Measurements from ENCODE around the gene RBBP6. TPM values are rescaled to one million over a fixed set of nuclear protein-coding genes. Genes with fewer than 3 reads are reported as not detected.

The RBBP6 gene
- polyA plus RNA-seq, 4 donors = 20.7 to 54.3 (median 30.3) TPM

DNA sequence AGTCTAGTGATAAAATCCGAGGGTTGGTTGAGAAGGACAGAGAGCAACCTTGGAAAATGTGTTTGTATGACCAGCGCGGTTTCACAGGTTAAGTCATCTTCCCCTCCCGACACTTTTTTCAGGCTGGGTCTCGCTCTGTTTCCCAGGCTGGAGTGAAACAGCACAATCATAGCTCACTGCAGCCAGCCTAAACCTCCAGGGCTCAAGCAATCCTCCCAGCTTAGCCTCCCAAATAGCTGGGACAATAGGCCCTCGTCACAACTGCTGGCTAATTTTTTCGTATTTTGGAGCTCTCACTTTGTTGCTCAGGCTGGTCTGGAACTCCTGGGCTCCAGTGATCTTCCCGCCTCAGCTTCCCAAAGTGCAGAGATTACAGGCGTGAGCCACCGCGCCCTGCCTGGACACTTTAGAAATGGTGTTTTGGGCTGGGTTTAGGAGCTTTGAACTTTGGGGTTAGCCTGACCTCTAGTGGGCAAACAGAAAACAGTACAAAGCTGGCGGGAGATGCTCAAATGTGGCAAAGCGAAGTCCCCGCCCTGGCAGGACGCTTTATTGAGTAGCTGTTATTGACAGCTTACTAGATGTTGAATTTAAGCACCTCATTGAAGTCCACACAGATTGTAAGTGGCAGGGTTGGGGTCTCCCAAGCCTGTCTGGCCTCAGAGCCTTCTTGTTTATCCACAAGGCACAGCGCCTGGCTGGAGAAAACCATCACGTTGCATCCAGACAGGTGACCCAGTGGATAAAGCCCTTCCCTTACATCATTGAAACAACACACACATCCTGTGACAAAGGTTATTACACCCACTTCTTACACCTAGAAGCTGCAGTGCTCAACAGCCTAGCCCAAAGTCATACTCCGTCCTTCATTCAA lies 34.7 kb upstream of the RBBP6 start:
- no peak overlapping the region for H3K4me3 ChIP-seq (ENCODE audit: low read depth in 1 of 3, low read length in 3 of 3)
- H3K9me3 ChIP-seq (ENCODE audit: control insufficient read depth in 2 of 2, insufficient read depth in 1 of 2, low read depth in 1 of 2, low read length in 1 of 2) = no peaks in the 10 kb centered on the region
- H3K27me3 ChIP-seq (ENCODE audit: control insufficient read depth in 3 of 3, insufficient read depth in 3 of 3, low read length in 3 of 3) = peaks cover 0 to 5% (median 2%) of the 10 kb centered on the region in 3 donors
- H3K4me1 ChIP-seq (ENCODE audit: control insufficient read depth in 3 of 3, insufficient read depth in 2 of 3, low read depth in 1 of 3, low read length in 2 of 3) = no peaks in the 10 kb centered on the region
- DNase-seq (peak; percentile 55 to 64), FAIRE-seq (no peak)
- no peaks in the 10 kb centered on the region for H3K36me3 ChIP-seq (ENCODE audit: control insufficient read depth in 3 of 3, insufficient read depth in 2 of 3, low read depth in 1 of 3, low read length in 3 of 3)
- WGBS, 3 donors = 35 to 39% (median 35%) methylated on average over 18 of the region's 18 CpGs
- no peak overlapping the region for H3K27ac ChIP-seq (ENCODE audit: low read depth in 1 of 3, low read length in 2 of 3)

DNA sequence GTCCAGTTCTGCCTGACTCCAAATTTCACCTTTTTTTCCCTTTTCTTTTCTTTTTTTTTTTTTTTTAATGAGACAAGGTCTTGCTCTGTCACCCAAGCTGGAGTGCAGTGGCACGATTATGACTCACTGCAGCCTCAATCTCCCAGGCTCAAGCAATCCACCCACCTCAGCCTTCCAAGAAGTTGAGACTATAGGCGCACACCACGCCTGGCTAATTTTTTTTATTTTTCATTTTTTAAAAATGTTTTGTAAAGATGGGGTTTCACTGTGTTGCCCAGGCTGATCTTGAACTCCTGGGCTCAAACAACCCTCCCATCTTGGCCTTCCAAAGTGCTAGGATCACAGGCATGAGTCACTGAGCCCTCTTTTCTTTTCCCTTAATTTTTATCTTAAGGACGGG lies 33.4 kb upstream of the RBBP6 start:
- DNase-seq = no peak
- no peaks in the 10 kb centered on the region for H3K36me3 ChIP-seq (ENCODE audit: control insufficient read depth in 3 of 3, insufficient read depth in 2 of 3, low read depth in 1 of 3, low read length in 3 of 3)
- H3K27ac ChIP-seq (ENCODE audit: low read depth in 1 of 3, low read length in 2 of 3) = no peak overlapping the region
- H3K4me3 ChIP-seq (ENCODE audit: low read depth in 1 of 3, low read length in 3 of 3) = no peak overlapping the region
- no peaks in the 10 kb centered on the region for H3K9me3 ChIP-seq (ENCODE audit: control insufficient read depth in 2 of 2, insufficient read depth in 1 of 2, low read depth in 1 of 2, low read length in 1 of 2)
- H3K4me1 ChIP-seq (ENCODE audit: control insufficient read depth in 3 of 3, insufficient read depth in 2 of 3, low read depth in 1 of 3, low read length in 2 of 3) = no peaks in the 10 kb centered on the region
- WGBS, 3 donors = 63 to 80% (median 69%) methylated on average over 4 of the region's 4 CpGs
- FAIRE-seq = no peak
- H3K27me3 ChIP-seq (ENCODE audit: control insufficient read depth in 3 of 3, insufficient read depth in 3 of 3, low read length in 3 of 3) = peaks cover 0 to 3% (median 2%) of the 10 kb centered on the region in 3 donors

DNA sequence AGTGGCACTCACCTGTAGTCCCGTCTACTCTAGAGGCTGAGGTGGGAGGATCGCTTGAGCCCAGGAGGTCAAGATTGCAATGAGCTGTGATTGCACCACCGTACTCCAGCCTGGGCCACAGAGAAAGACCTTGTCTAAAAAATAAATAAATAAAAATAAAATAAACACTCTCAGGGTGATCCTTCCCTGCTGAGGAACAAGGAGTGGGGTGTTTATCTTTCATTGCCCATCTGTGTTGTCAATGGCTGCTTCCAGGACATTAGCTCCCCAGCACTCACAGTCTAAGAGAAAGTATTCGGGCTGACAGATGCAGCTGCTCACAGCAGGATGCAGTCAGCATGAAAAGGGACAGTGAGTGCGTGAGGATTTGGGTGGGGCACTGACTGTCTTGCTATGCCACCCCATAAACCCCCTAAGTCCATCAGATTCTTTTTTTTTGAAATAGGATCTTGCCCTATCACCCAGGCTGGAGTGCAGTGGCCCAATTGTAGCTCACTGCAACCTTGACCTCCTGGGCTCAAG lies 31.3 kb upstream of the RBBP6 start:
- FAIRE-seq = no peak
- no peaks in the 10 kb centered on the region for H3K4me1 ChIP-seq (ENCODE audit: control insufficient read depth in 3 of 3, insufficient read depth in 2 of 3, low read depth in 1 of 3, low read length in 2 of 3)
- 69 to 81% (median 80%) methylated on average over 5 of the region's 5 CpGs for WGBS, 3 donors
- H3K27me3 ChIP-seq (ENCODE audit: control insufficient read depth in 3 of 3, insufficient read depth in 3 of 3, low read length in 3 of 3) = peaks cover 0 to 3% (median 2%) of the 10 kb centered on the region in 3 donors
- no peak for DNase-seq
- no peaks in the 10 kb centered on the region for H3K36me3 ChIP-seq (ENCODE audit: control insufficient read depth in 3 of 3, insufficient read depth in 2 of 3, low read depth in 1 of 3, low read length in 3 of 3)
- no peak overlapping the region for H3K4me3 ChIP-seq (ENCODE audit: low read depth in 1 of 3, low read length in 3 of 3)
- no peak overlapping the region for H3K27ac ChIP-seq (ENCODE audit: low read depth in 1 of 3, low read length in 2 of 3)
- H3K9me3 ChIP-seq (ENCODE audit: control insufficient read depth in 2 of 2, insufficient read depth in 1 of 2, low read depth in 1 of 2, low read length in 1 of 2) = no peaks in the 10 kb centered on the region

DNA sequence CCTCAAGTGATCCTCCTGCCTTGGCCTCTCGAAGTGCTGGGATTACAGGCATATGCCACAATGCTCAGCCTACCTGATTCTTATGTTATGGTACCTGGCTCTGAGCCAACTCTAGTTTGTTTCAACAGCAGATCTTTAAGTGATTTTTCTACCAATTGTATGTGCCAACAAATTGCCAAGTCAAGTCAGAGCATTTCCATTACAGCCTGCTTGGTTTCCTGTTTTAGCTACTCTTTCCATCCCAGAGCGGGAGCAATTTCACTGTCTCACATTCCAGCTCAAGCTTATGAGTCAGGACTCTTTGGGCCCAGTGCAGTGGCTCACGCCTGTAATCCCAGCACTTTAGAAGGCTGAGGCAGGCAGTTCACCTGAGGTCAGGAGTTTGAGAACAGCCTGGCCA lies 30.8 kb upstream of the RBBP6 start:
- no peaks in the 10 kb centered on the region for H3K9me3 ChIP-seq (ENCODE audit: control insufficient read depth in 2 of 2, insufficient read depth in 1 of 2, low read depth in 1 of 2, low read length in 1 of 2)
- H3K27ac ChIP-seq (ENCODE audit: low read depth in 1 of 3, low read length in 2 of 3) = no peak overlapping the region
- 73 to 78% (median 75%) methylated on average over 3 of the region's 3 CpGs for WGBS, 3 donors
- DNase-seq = no peak
- H3K27me3 ChIP-seq (ENCODE audit: control insufficient read depth in 3 of 3, insufficient read depth in 3 of 3, low read length in 3 of 3) = peaks cover 0 to 3% (median 2%) of the 10 kb centered on the region in 3 donors
- H3K36me3 ChIP-seq (ENCODE audit: control insufficient read depth in 3 of 3, insufficient read depth in 2 of 3, low read depth in 1 of 3, low read length in 3 of 3) = no peaks in the 10 kb centered on the region
- FAIRE-seq = no peak
- H3K4me1 ChIP-seq (ENCODE audit: control insufficient read depth in 3 of 3, insufficient read depth in 2 of 3, low read depth in 1 of 3, low read length in 2 of 3) = no peaks in the 10 kb centered on the region
- no peak overlapping the region for H3K4me3 ChIP-seq (ENCODE audit: low read depth in 1 of 3, low read length in 3 of 3)

DNA sequence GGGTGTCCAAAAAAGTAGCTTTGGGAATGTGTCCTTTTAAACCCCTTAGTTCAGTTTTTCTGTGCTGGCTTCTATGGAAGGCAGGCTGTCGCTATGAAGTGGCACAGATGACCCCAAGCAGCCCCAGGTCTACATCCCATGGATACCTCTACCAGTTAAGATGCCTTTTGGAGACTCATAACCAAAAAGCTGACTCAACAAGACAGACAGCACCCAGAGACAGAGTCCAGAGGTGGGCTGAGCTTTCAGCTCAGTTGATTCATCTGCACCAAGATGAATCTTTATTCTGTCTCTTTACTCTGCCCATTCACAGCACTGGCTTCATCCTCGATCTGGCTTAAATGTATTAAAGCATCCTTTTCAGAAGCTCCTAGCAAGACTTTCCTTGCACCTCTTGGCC lies 29.8 kb upstream of the RBBP6 start:
- no peaks in the 10 kb centered on the region for H3K9me3 ChIP-seq (ENCODE audit: control insufficient read depth in 2 of 2, insufficient read depth in 1 of 2, low read depth in 1 of 2, low read length in 1 of 2)
- no peaks in the 10 kb centered on the region for H3K36me3 ChIP-seq (ENCODE audit: control insufficient read depth in 3 of 3, insufficient read depth in 2 of 3, low read depth in 1 of 3, low read length in 3 of 3)
- H3K27me3 ChIP-seq (ENCODE audit: control insufficient read depth in 3 of 3, insufficient read depth in 3 of 3, low read length in 3 of 3) = peaks cover 0 to 3% (median 2%) of the 10 kb centered on the region in 3 donors
- H3K4me1 ChIP-seq (ENCODE audit: control insufficient read depth in 3 of 3, insufficient read depth in 2 of 3, low read depth in 1 of 3, low read length in 2 of 3) = no peaks in the 10 kb centered on the region
- H3K27ac ChIP-seq (ENCODE audit: low read depth in 1 of 3, low read length in 2 of 3) = no peak overlapping the region
- 60 to 84% (median 81%) methylated on average over 2 of the region's 2 CpGs for WGBS, 3 donors
- DNase-seq (no peak), FAIRE-seq (no peak)
- no peak overlapping the region for H3K4me3 ChIP-seq (ENCODE audit: low read depth in 1 of 3, low read length in 3 of 3)

DNA sequence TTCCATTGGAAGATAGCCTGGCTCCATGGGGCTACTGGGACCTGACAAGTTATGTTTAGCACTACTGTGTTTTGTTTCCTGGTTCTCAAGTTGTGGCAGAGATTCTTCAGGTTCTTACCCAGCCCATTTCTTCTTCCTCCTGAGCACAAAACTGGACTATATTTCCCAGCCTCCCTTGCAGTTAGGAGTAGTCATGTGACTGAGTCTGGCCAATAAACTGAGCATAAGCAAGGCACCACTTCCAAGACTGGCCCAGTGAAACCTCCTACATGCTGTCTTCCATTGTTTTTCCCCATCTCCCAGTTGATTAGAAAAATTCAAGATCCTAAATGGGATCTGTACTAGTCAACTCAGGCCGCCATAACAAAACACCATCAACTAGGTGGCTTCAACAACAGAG lies 28.2 kb upstream of the RBBP6 start:
- no peaks in the 10 kb centered on the region for H3K4me1 ChIP-seq (ENCODE audit: control insufficient read depth in 3 of 3, insufficient read depth in 2 of 3, low read depth in 1 of 3, low read length in 2 of 3)
- no peaks in the 10 kb centered on the region for H3K9me3 ChIP-seq (ENCODE audit: control insufficient read depth in 2 of 2, insufficient read depth in 1 of 2, low read depth in 1 of 2, low read length in 1 of 2)
- H3K27ac ChIP-seq (ENCODE audit: low read depth in 1 of 3, low read length in 2 of 3) = no peak overlapping the region
- 89 to 100% (median 95%) methylated on average over 1 of the region's 1 CpG for WGBS, 3 donors
- FAIRE-seq (no peak), DNase-seq (peak in 1 of 2 donors; percentile 13)
- no peak overlapping the region for H3K4me3 ChIP-seq (ENCODE audit: low read depth in 1 of 3, low read length in 3 of 3)
- H3K36me3 ChIP-seq (ENCODE audit: control insufficient read depth in 3 of 3, insufficient read depth in 2 of 3, low read depth in 1 of 3, low read length in 3 of 3) = no peaks in the 10 kb centered on the region
- H3K27me3 ChIP-seq (ENCODE audit: control insufficient read depth in 3 of 3, insufficient read depth in 3 of 3, low read length in 3 of 3) = peaks cover 0 to 2% (median 0%) of the 10 kb centered on the region in 3 donors

DNA sequence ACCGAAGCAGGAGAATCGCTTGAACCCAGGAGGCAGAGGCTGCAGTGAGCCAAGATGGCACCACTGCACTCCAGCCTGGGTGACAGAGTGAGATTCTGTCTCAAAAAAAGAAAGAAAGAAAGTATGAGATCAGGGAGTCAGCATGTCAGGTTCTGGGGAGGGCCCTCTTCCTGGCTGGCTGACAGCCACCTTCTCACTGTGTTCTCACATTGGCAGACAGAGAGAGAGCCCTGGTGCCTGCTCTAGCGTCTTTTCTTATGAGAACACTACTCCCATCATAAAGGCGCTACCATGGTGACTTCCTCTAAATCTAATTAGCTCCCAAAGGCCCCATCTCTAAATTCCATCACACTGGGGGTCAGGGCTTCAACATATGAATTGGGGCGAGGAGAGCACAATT lies 27.6 kb upstream of the RBBP6 start:
- Histone ChIP-seq H3K27me3 (ENCODE audit: control insufficient read depth in 3 of 3, insufficient read depth in 3 of 3, low read length in 3 of 3) (no peaks in the 10 kb centered on the region), H3K4me3 (ENCODE audit: low read depth in 1 of 3, low read length in 3 of 3) (no peak overlapping the region), H3K27ac (ENCODE audit: low read depth in 1 of 3, low read length in 2 of 3) (no peak overlapping the region), H3K4me1 (ENCODE audit: control insufficient read depth in 3 of 3, insufficient read depth in 2 of 3, low read depth in 1 of 3, low read length in 2 of 3) (no peaks in the 10 kb centered on the region), H3K36me3 (ENCODE audit: control insufficient read depth in 3 of 3, insufficient read depth in 2 of 3, low read depth in 1 of 3, low read length in 3 of 3) (no peaks in the 10 kb centered on the region), H3K9me3 (ENCODE audit: control insufficient read depth in 2 of 2, insufficient read depth in 1 of 2, low read depth in 1 of 2, low read length in 1 of 2) (no peaks in the 10 kb centered on the region)
- no peak for FAIRE-seq
- 74 to 84% (median 79%) methylated on average over 5 of the region's 5 CpGs for WGBS, 3 donors
- no peak for DNase-seq

DNA sequence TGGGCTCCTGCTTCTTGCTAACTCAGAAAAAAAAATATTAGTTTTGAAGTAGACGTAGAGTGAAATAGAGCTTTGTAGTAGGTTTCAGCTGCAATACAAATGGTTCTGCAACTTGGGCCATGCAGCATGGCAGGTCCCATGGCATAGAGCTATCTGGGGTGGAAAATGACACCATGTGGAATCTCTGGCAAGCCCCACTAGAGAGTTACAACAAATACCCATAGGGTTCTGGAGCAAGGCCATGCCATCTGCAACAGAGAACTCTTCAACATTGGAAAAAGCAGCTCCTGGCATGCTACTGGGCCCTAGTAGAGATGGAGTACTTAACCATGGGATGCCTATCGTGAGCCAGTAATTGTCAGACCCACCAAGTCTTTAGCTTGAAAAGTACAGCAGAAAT lies 25.3 kb upstream of the RBBP6 start:
- Histone ChIP-seq H3K36me3 (ENCODE audit: control insufficient read depth in 3 of 3, insufficient read depth in 2 of 3, low read depth in 1 of 3, low read length in 3 of 3) (no peaks in the 10 kb centered on the region), H3K9me3 (ENCODE audit: control insufficient read depth in 2 of 2, insufficient read depth in 1 of 2, low read depth in 1 of 2, low read length in 1 of 2) (no peaks in the 10 kb centered on the region), H3K4me1 (ENCODE audit: control insufficient read depth in 3 of 3, insufficient read depth in 2 of 3, low read depth in 1 of 3, low read length in 2 of 3) (no peaks in the 10 kb centered on the region), H3K27ac (ENCODE audit: low read depth in 1 of 3, low read length in 2 of 3) (no peak overlapping the region), H3K4me3 (ENCODE audit: low read depth in 1 of 3, low read length in 3 of 3) (no peak overlapping the region), H3K27me3 (ENCODE audit: control insufficient read depth in 3 of 3, insufficient read depth in 3 of 3, low read length in 3 of 3) (no peaks in the 10 kb centered on the region)
- FAIRE-seq = no peak
- no peak for DNase-seq
- WGBS, 3 donors = 82 to 90% (median 88%) methylated on average over 2 of the region's 2 CpGs

All from small intestine (tissue), 7 donors.